Endothelial cell of umbilical vein (primary cell): ENCODE measurements around the gene CNOT10. TPM values are rescaled to one million over a fixed set of nuclear protein-coding genes. Genes with fewer than 3 reads are reported as not detected.
A peak's percentile ranks its signal among the peaks of the same experiment; 100 is the strongest.

Experiments used
- BruUV-seq: library from RNA; stranded (reverse); fragments of 400-500 nt; replicated peaks from 2 replicates; lab custom pipeline; 2021; lab: Mats Ljungman, UMichigan
- CTCF ChIA-PET: fragments of 300-600, 350-600 bp; sonication (Branson Sonifier 250); formaldehyde crosslinking; loops from one replicate; lab custom pipeline; 2021; ENCODE audit warnings: antibody characterized with exemption, inconsistent platforms; lab: Charles Lee
- POLR2A ChIA-PET: fragments of 300-600, 350-600 bp; sonication (Branson Sonifier 250); formaldehyde crosslinking; loops from one replicate; lab custom pipeline; 2021; ENCODE audit warnings: antibody characterized with exemption, inconsistent platforms; lab: Charles Lee
- DNase-seq: peaks from one replicate; pipeline ENCODE4 v3.0.0-alpha.2; 2011; ENCODE audit warnings: low read depth, low spot score
- FAIRE-seq: peaks from 2 replicates; lab custom pipeline; 2011; peaks lifted over from hg19 to GRCh38; lab: Jason Lieb, UNC
- H2AFZ ChIP-seq: 2 replicates; pipeline ENCODE4 v1.6.0; 2012; ENCODE audit warnings: low read depth, low read length, control low read depth, inconsistent platforms
- H3K27ac ChIP-seq: 2 replicates; pipeline ENCODE4 v1.5.1; 2011; ENCODE audit warnings: low read depth, mild to moderate bottlenecking, control low read depth, low read length, moderate library complexity; ENCODE audit not compliant: insufficient read depth
- H3K27me3 ChIP-seq, 2 experiments: 2 replicates each; pipeline versions ENCODE4 v1.6.0 to v1.6.1; 2011; ENCODE audit warnings: low read length in 2 of 2, mixed read lengths in 1 of 2; ENCODE audit not compliant: control insufficient read depth in 2 of 2, insufficient read depth in 2 of 2
- H3K36me3 ChIP-seq, 2 experiments: 2 replicates in 1 of 2; 3 replicates in 1 of 2; pipeline ENCODE4 v1.5.1; 2011; ENCODE audit warnings: low read length in 2 of 2, mild to moderate bottlenecking in 1 of 2, moderate library complexity in 1 of 2; ENCODE audit not compliant: control insufficient read depth in 2 of 2, insufficient read depth in 2 of 2; ENCODE audit errors: extremely low read depth in 1 of 2
- H3K4me1 ChIP-seq: 3 replicates; pipeline ENCODE4 v1.5.1; 2011; ENCODE audit warnings: mild to moderate bottlenecking, low read length; ENCODE audit not compliant: control insufficient read depth, insufficient read depth; ENCODE audit errors: extremely low read depth
- H3K4me2 ChIP-seq: 2 replicates; pipeline ENCODE4 v1.6.1; 2011; ENCODE audit warnings: low read length, control low read depth, mixed read lengths; ENCODE audit not compliant: insufficient read depth
- H3K4me3 ChIP-seq, 3 experiments: fragments of 200-600 bp in 1 of 3; sonication (generic), shearing (Covaris generic) in 1 of 3; replicated peaks in 1 of 3; 2 replicates each; pipeline ENCODE4 v1.5.1; 2011 to 2016; ENCODE audit warnings: control low read depth in 3 of 3, low read length in 3 of 3, mild to moderate bottlenecking in 2 of 3, inconsistent platforms in 1 of 3, low read depth in 1 of 3, moderate library complexity in 1 of 3; ENCODE audit not compliant: insufficient read depth in 1 of 3
- H3K79me2 ChIP-seq: 2 replicates; pipeline ENCODE4 v1.6.0; 2012; ENCODE audit warnings: low read length, inconsistent platforms; ENCODE audit not compliant: control insufficient read depth, insufficient read depth
- H3K9ac ChIP-seq: replicated peaks from 2 replicates; pipeline ENCODE3; 2011; ENCODE audit warnings: low read length, control low read depth; ENCODE audit not compliant: insufficient read depth; ENCODE audit errors: extremely low read depth
- H3K9me1 ChIP-seq: replicated peaks from 3 replicates; pipeline ENCODE4 v1.6.0; 2011; ENCODE audit warnings: mild to moderate bottlenecking, low read length; ENCODE audit not compliant: control insufficient read depth, insufficient read depth; ENCODE audit errors: extremely low read depth
- H3K9me3 ChIP-seq: replicated peaks from 2 replicates; pipeline ENCODE4 v1.5.1; 2012; ENCODE audit warnings: low read length, inconsistent platforms; ENCODE audit not compliant: control insufficient read depth, insufficient read depth
- H4K20me1 ChIP-seq: replicated peaks from 2 replicates; pipeline ENCODE3; 2011; ENCODE audit warnings: mild to moderate bottlenecking, low read length; ENCODE audit not compliant: control insufficient read depth, insufficient read depth; ENCODE audit errors: extremely low read depth
- CTCF ChIP-seq, 2 donors: IDR thresholded peaks; 1 replicate in 1 of 2; 2 replicates in 1 of 2; pipeline ENCODE4 v1.5.1; 2011; ENCODE audit warnings: low read length in 2 of 2, mild to moderate bottlenecking in 2 of 2, moderate library complexity in 2 of 2, control low read depth in 1 of 2, inconsistent platforms in 1 of 2, low read depth in 1 of 2; ENCODE audit not compliant: insufficient read depth in 1 of 2; ENCODE audit errors: extremely low read depth in 1 of 2
- EZH2 ChIP-seq: IDR thresholded peaks from 2 replicates; pipeline ENCODE4 v1.6.1; 2012; ENCODE audit warnings: borderline replicate concordance, low read depth, mild to moderate bottlenecking, moderate library complexity, low read length, inconsistent platforms; ENCODE audit not compliant: severe bottlenecking
- FOS ChIP-seq: IDR thresholded peaks from 2 replicates; pipeline ENCODE4 v1.6.1; 2011; ENCODE audit warnings: mild to moderate bottlenecking, low read length, moderate library complexity, borderline replicate concordance; ENCODE audit not compliant: insufficient read depth
- GATA2 ChIP-seq: IDR thresholded peaks from 2 replicates; pipeline ENCODE4 v1.7.0; 2011; ENCODE audit warnings: low read depth, mild to moderate bottlenecking, moderate library complexity, mixed read lengths, low read length; ENCODE audit not compliant: insufficient read length, insufficient read depth
- JUN ChIP-seq: IDR thresholded peaks from 2 replicates; pipeline ENCODE4 v1.6.1; 2011; ENCODE audit warnings: borderline replicate concordance, low read depth; ENCODE audit not compliant: insufficient read length, insufficient read depth
- MYC ChIP-seq: IDR thresholded peaks from one replicate; pipeline ENCODE4 v1.6.1; 2011; ENCODE audit warnings: mild to moderate bottlenecking, low read depth, low read length
- POLR2A ChIP-seq: IDR thresholded peaks from 2 replicates; pipeline ENCODE4 v1.6.1; 2012; ENCODE audit warnings: low read depth, mild to moderate bottlenecking, control low read depth, low read length
- POLR2AphosphoS5 ChIP-seq: IDR thresholded peaks from 2 replicates; pipeline ENCODE4 v1.6.1; 2012; ENCODE audit warnings: low read depth, mild to moderate bottlenecking, control low read depth, low read length, moderate library complexity; ENCODE audit not compliant: insufficient read depth
- dilution Hi-C: fragments of 300-500 bp; cut with MboI; formaldehyde crosslinking; loops from one replicate; pipeline ENCODE4 v1.15.0; 2019; ENCODE audit warnings: low sequenced_read_pairs; ENCODE audit not compliant: extremely low pct_ligation_motif_present
- intact Hi-C: fragments of 100-400 bp; cut with micrococcal nuclease; formaldehyde crosslinking; loops from one replicate; pipeline ENCODE4 v1.10.0; 2022
- polyA plus RNA-seq, 4 experiments: library from polyadenylated mRNA; depleted of rRNA in 3 of 4; stranded (reverse) in 3 of 4; unstranded in 1 of 4; fragments of >200 nt; gene quantifications; 2 replicates each; pipeline versions ENCODE4 v1.2.1 to v1.2.3, GENCODE V29; 2011 to 2012; ENCODE audit warnings: missing spikeins in 1 of 4
- total RNA-seq: library from RNA; stranded (reverse); gene quantifications from 2 replicates; pipeline ENCODE4 v1.2.3, GENCODE V29; 2021
- TF ChIP-seq, protein P1 (sequence below): IDR thresholded peaks from 2 replicates; pipeline ENCODE4 v1.6.1; 2011; ENCODE audit not compliant: insufficient read depth, insufficient read length

Gene CNOT10
- total and polyA plus RNA-seq, 2 donors (not counting 3 experiments of a cell fraction or from before 2014, with no cell fraction given): 23.6 to 28.6 TPM

- no peak overlapping the region for H3K4me3 ChIP-seq
- no peaks in the 10 kb centered on the region for H3K79me2 ChIP-seq
- H3K4me2 ChIP-seq: no peak overlapping the region
- dilution Hi-C loops (no loop called here), intact Hi-C loops (no loop called here)
- no peaks in the 10 kb centered on the region for H4K20me1 ChIP-seq
- no peaks in the 10 kb centered on the region for H3K9me1 ChIP-seq
- no peak overlapping the region for H2AFZ ChIP-seq
- H3K36me3 ChIP-seq: peaks cover 0 to 5% of the 10 kb centered on the region in 2 experiments
- TF ChIP-seq, protein P1, sequence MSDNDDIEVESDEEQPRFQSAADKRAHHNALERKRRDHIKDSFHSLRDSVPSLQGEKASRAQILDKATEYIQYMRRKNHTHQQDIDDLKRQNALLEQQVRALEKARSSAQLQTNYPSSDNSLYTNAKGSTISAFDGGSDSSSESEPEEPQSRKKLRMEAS: no peak
- no peak for TF ChIP-seq GATA2
- no peak for TF ChIP-seq POLR2A
- TF ChIP-seq JUN: no peak
- TF ChIP-seq EZH2: no peak
- TF ChIP-seq CTCF (IDR thresholded peaks at IDR 0.05; ENCODE audit: extremely low read depth in 1 of 2, insufficient read depth in 1 of 2, low read depth in 1 of 2, low read length in 2 of 2): no peak
- TF ChIP-seq MYC: no peak
- TF ChIP-seq FOS: no peak
- no peak for TF ChIP-seq POLR2AphosphoS5
- H3K9ac ChIP-seq: no peak overlapping the region
- BruUV-seq: no TSS peak
- H3K4me1 ChIP-seq: no peaks in the 10 kb centered on the region
- FAIRE-seq: peak; percentile 67
- no peaks in the 10 kb centered on the region for H3K27me3 ChIP-seq
- ChIA-PET CTCF (interaction anchor here (1.4 kb wide), 1 partner anchor 11 kb away, joined by 3 read pairs; no protein-coding TSS in a partner anchor), POLR2A (no interaction called here)
- DNase-seq: no peak
- H3K27ac ChIP-seq: no peak overlapping the region
- H3K9me3 ChIP-seq: no peaks in the 10 kb centered on the region
These were observed 40.7 kb downstream of the CNOT10 start for GRCh38 chr3:32725721-32726120.
